GF-D8 (cell line): ENCODE results near the gene SERGEF.

Experiments used
- DNase-seq: peaks from one replicate; lab custom pipeline; 2025; lab: John Stamatoyannopoulos, UW

SERGEF gene

DNA sequence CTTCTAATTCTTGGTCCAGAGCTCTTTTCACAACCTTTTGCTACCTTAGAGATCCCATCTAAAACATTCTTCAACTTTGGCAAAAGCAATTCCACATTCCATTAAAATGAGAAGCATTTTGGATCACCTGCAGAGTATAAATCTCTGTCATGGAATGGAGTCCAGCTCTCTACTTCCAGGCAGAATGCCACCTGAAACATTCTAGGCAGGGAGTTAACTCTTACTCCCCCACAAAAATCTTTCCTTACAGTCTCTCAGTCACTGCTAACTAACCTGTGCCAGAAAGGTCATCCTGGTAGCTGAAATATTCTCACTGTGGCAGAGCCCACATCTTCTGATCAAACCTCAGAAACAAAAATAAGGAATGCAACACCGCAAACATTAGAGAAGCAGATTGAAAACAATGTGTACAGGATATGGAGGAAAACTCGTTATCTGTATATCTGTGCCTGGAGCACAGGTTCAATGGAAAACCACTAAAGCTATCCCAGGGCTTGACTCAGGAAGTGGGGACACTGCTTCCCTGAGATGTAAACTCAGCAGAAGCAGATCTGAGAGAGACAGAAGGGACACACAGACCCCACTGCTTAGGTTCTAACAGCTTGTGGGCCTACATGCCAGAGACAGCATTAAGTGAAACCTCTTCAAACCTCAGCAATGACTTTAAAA, 199.3 kb downstream of the SERGEF start:
- no peak for DNase-seq

DNA sequence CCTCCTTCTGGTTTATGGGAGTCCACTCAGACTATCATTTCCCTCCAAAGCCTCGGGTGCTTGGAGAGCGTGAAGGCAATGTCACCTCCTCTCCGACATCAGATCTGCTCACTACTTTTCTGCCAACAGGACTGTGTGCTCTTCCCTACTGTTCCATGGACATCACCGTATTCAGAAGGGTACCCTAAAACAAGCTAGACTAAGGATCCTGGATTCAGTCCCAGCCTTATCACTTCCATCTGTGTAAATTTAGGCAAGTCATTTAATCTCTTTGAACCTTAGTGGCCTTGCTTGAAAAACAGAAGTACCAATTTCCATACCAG, 200.0 kb downstream of the SERGEF start:
- DNase-seq, result no peak

DNA sequence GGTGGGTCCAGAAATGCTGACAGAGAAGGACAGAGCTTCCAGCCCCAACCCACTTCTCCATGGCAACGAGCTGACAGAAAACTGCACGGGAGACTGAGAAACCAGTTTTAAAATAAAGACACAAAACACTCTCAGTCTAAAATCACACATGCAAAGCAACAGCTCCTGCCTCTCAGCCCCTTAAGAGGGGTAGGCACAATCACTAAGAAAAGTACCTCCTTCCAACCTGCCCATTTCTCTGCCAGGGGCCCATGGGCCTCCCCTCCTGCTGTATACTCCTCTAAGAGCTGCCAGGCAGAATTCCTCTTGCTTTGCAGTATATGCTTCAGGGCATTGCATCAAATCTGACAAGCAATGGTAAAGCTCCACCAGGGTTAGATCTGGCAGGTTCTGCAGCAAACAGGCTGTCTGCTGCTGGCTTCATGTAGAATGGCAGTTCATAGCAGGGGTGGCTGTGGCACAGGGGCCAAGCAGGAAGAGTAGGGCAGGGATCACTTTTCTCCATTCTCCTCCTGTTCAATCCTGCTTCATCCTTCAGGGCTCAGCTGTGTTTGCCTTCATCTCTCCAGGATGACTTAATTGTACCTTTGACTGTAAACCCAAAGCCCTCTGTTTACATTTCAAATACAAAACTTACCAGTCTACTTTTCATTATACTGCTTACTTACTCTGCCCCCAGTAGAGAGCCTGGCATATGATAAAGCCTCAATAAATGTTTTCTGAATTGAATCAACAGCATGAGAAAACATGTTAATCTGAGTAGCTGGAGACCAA, 200.6 kb downstream of the SERGEF start:
- no peak for DNase-seq

DNA sequence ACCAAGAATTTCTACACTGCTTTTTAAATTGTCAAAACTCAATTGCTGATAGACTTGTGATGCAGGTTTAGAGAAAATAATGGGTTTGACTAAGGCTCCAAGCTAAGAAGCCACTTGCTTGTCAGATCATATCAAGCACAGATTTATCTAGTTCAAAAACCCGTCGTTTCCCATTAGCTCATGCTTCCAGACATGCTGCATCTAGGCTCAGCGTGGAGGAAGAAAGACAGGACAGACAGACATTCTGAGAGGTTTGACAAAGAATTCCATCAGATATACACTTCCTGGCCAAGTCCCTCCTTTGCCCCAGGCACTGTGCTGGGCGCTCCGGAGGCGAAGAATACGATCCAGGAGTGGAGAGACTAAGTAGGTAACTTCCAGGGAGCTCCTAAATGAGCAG, 201.5 kb downstream of the SERGEF start:
- DNase-seq, result no peak

DNA sequence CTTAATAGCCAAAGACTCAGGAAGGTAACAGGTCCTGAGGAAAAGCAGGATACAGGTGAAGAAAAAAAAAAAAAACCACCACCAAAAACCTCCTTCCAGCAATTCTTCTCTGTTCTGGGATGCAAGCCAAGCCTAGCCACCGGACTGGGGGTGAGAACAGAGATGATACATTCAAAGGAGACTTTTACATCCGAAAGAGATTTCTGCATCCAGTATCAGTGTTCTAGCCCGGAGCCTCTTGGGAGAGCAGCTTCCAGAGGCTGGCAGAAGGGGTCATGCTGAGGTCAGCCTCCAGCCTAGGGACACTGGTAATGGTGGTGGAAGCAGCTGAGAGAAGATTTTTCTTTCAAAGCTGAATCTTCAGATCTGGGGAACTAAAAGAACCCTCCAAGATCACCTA, 202.1 kb downstream of the SERGEF start:
- no peak for DNase-seq

DNA sequence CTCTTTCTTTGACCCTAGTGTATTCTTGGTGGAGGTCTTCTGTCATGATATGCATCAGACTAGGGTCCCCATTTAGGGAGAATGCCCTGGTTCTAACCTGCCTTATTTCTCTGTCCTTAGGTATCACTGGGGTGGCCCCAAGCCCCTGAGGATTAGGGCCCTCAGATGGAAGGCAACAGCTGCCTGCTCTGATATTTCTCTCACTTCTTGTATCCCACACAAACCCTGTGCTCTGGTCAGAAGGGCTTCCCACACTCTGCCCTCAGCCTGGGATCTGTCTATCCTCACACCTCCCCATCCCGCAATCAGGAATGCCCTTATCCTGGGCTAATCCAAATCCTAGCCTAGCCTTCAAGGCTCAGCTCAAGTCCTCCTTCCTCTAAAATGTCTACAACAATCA, 202.8 kb downstream of the SERGEF start:
- DNase-seq, result no peak

DNA sequence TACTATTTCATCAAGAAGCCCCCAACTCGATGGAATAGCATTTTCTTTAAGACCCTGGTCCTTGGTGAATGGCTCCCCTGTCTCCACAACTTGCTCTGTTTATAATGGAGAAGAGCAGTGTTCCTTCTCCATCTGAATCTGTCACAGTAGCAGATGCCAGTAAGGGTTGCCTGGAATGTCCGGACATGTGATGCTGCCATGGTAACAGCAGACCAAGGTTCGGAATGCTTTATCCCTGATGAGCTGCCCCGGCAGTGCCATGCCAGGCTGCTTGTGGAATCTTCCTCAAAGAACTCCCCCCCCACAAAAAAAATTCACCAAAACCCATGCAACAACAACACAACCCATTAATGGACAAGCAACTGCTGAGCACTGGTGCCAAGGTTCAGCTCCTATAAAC, 205.8 kb downstream of the SERGEF start:
- no peak for DNase-seq

DNA sequence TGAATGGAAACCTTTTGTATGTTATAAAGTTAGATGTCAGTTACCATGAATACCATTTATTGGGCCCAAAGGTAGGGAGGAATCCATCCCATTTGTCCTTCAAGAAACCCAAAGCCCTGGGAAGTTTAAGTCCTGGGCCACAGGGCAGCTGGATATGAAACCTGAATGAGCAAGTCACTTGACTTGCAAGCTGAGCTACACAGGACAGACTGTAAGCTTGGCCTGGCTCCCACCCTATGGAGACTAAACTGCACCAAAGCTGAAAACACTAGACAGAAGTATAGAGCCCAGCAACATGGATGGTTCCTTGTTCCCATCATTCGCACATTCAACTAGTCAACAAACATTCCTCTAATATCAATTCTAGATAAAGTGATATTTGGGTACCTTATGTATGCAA, 207.0 kb downstream of the SERGEF start:
- DNase-seq, result no peak

DNA sequence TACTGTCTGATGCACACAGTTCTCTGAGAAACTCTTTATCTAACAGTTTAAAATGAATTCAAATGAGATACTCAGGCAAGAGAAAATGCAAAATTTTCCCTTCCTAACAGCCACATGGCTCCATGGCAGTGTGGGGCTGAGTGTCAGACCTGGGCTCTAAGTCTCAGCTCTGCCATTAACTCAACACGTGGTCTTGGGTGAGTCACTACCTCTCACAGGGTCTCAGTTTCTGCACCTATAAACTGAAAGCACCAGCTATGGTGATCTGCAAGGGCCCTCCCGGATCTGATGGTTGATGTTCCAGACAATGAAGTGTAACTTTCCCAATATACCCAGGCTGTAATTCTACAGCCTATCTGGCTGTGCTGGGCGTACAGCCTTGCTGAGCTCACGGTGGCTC, 207.8 kb downstream of the SERGEF start:
- no peak for DNase-seq

DNA sequence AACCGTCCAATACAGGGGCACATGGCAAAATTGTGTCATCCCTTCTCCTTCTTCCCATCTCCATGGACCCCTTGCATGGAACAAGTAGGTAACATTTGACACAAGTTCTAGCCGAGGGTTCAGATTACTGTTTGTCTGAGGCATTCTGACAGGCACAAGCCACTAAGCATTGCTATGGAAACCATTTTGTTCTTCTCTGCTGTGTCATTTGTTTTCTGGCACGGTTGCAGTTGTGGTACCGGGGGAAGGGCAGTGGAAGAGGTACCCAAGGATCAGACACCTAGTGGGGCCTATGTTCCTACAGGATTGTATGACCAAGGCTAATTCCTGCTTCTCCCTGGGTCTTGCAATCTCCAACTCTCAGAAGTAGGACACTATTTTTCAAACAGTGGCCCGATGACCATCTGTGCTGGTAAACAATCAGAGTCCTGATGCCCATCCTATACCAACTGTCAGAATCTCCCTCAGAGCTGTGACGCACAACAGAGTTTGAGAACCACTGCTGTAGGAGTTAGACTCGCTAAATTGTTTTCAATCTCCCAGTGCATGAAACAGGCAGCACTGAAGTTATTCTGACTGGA, 209.0 kb downstream of the SERGEF start:
- DNase-seq, result no peak

DNA sequence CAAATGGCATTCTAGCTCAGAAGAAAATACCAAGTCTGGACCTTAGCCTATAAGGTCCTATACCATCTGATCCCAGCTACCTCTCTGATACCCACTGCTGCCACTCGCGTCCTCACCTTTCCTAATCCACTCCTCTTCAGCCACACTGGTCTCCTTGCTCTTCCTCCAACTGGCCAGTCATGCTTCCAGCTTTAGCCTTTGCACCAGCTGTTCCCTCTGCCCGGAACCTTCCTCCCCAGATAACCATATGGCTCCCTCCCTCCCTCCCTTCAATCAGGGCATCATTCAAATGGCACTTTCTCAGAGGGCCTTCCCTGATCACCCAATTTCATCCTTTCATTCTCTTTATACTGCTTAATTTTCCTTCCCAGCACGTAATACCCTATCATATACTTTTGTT, 210.4 kb downstream of the SERGEF start:
- no peak for DNase-seq

DNA sequence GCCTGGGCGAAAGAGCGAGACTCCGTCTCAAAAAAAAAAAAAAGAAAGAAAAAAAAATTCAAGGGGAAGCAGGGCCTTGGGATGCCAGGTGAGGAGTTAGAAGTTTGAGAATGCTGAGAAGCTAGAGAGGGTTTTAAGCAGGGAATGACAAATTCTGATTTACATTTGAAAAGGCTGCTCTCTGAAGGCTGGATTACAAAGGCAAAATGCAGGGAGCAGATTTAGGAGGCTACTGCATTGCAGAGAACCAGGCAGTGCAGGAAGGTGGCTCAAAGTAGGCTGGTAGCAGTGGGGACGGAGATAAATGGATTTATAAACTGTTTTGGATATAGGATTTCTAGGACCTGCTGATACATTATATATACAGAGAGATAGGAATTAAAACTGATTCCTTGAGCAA, 211.7 kb downstream of the SERGEF start:
- DNase-seq, result no peak

DNA sequence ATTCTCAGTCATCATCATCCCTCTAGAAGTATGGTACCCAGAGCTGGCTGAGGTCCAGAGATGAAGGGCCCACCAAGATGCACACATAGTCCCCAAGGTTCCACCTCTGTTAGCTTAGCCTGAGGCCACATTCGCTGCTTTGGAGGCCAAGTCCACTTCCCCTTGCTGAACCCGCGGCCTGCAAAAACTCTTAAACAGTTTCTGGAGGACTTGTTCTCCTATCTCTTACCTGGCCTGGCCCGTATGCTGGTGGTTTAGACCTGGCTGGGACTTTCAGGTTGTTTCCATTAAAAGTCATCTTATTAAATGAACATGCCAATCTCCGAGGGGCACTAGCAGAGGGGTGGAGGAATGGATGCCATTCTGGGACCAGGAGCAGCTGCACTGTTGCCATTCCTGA, 213.7 kb downstream of the SERGEF start:
- DNase-seq, result no peak

DNA sequence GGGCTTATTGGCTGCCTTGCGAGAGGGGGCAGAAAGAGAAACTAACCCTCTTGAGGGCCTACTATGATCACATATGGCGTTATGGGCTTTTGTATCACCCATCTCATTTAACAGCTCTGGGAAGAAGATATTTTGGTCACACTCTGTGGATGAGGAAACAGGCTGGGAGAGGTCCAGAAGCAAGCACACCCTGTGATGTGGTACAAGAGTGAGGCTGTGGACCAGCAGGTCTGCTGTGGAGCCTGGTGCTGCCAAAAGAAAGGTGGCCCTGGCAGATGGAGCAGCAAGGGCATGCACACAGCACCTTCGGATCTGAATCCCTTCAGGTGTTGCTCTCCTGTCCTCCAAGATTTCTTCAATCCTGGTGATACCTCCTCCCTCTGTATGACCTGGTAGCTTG, 214.1 kb downstream of the SERGEF start:
- DNase-seq, result no peak

DNA sequence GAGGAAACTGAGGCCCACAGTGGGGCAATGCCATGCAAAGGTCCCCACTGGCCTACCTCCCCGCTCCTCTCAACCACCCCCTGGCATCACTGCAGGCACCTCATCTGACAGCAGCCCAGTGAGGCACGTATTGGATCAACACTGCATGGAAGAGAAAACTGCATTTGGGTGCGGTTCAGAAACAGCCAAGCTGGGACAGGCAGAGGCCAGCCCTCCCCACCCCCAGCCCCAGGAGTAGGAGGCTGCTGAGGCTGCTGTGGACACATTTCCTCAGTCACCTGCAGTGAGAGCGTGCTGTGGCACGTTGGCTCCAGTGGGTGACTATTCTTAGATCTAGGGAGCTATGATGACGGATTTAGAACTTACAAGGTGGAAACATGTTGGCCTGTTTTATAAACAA, 214.6 kb downstream of the SERGEF start:
- no peak for DNase-seq

DNA sequence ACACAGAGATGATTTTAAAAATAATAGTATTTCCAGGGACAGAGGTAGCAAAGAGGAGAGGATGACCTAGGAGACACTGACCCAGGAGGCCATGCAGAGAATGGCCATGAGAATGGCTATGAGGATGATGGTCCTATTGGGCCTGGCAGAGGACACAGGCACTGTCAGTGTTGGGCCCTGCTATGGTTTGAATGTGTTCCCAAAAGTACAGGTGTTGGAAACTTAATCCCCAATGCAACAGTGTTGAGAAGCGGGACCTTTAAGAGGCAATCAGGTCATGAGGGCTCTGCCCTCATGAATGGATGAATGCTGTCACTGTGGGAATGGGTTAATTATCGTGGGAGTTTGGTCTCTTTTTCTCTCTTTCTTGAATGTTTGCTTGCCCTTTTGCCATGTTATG, 216.7 kb downstream of the SERGEF start:
- DNase-seq, result no peak

DNA sequence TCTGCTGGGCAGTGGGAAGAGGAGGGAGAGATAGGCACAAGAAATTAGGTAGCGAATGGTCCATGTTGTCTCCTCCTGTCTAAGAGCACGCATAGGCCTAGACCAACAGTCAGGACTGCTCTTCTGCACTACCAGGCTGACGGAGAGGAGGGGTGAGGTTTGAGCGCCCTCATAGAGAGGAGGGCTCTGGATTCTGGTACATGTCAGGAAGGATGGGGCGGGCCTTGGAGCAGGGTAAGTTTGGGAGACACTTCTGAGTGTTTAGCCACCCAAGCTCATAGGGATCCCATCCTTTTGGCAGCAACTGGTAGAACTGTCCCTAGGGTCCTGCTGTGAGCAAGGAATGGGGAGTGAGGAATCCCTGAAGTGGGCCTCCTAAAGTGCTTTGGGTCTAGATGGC, 217.9 kb downstream of the SERGEF start:
- no peak for DNase-seq

DNA sequence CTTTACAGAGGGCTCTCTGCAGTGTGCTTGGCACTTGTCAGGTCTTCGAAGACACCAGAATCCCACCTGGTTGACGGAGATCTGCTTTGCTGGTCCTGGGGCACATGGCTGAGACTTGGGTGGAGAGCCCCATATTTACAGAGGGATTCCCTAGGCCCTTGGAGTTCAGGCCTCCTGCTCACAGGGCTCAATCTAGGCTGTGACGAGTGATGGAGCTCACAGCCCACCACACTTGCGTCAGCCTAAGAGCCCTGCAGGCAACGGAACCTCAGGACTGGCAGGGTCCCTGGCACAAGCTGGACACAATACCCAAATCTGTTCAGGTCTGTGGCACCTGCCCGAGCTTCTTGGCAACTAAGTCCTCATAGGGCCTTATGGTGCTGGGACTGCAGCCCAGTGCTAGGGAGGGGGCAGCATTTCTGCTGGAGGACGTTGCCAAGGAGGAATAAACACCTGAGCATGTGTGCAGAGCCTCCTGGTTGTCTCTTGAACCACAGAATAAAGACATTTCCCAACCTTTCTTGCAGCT, 219.1 kb downstream of the SERGEF start:
- DNase-seq, result no peak

DNA sequence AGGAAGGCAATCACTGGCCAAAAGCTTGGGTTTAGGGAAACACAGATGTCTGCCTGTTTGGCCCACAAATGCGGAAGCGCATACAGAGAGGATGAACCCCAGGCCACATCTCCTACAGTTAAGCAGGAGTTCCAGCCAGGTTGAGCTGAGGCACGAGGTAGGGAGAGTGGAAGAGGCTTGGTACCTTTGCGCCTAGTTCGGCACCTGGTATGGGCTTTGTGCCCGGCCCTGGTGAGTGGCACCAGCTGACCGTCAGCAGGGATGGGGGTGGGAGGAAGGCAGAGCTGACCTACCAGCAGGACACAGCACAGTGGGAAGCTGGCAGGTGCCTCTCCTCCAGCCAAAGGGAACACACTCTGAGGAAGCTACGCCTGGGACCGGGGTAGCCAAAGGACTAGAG, 220.7 kb downstream of the SERGEF start:
- no peak for DNase-seq

DNA sequence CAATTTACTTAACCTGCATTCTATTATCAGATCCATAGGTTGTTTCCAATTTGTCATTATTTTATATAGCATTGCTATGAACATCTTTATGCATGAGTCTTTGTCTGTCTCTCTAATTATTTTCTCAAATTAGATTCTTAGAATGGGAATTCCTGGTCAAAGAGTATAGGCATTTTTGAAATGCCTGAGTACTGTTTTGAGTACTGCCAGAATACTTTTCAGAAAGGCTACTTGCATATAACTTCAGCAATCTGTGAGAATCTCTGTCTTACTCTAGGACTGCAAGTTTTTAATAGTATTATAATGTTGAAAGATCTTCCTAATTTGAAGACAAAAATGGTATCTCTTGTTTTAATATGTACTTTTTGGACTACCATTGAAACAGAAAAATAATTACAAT, 221.7 kb downstream of the SERGEF start:
- DNase-seq, result no peak

DNA sequence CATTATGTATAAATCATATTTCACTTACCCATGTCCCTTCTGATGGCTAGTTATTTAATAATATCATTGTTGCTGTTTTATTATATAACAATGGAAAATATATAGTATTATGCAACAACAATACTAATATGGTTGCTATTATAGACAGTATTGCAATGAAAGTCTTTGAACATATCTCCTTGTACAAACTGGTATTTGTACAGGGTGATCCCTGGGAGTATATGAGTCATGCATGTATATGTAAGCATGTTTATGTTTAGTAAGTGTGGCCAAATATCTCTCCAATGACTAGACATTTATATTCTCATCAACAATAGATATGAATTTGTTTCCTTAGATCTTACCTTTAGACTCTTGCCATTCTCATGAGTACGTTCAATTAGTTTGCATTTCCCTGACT, 222.4 kb downstream of the SERGEF start:
- DNase-seq, result no peak

DNA sequence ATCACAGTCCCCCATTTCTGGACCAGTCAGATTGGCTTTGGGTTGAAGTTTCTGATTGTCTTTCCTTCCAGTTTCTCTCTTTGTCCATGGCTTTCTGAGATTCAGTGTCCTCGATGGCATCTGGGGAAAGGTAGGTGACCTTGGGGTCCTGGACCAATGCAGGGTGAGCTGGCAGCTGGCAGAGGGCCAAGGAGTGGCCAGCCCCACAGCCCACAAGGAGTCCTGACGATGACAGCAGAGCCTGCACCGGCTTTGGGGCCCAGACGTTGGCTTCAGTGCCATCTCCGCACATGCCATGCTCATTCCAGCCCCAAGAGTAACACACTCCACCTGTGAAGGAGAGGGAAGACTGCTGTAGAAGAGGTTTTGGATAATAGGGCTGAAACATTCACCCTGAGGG, 224.8 kb downstream of the SERGEF start:
- no peak for DNase-seq

DNA sequence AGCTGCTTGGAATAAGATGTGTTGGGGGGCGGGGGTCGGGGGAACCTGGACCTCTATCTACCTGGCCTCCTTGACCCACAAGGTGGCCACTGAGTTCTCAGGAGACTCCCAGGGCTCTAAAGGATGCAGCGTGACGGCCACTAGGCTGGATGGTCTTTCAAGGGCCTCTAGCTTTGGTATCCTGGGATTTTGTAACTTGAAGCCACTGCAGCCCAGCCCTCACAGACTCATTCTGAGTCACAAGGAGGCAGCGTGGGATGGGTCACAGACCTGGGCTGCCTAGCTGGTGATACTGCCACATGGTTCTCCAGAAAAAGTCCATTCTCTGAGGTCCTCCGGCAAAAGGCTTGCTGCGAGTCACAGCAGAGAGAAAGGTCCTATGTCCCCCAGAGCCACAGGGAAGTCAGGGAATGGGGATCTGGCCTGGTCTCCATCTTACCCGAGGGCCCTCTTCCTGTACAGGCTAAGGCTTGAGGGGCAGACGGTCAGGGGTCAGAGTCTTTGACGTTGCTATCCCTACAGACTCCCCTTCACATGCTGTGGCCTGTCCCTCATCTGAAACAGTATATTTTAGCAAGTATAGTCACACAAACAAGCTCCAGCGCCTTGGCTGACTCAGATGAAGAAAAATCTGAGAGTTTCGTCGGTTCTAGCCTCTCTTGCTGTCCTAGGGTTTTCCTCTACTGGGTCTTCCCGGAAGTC, 225.9 kb downstream of the SERGEF start:
- no peak for DNase-seq
